HEK293 (cell line): ENCODE data around the gene ZNF573.

ENCODE experiments used
- ATF2 ChIP-seq: fragments of 450-650 bp; formaldehyde crosslinking; IDR thresholded peaks from 2 replicates; pipeline ENCODE4 v1.5.1; 2016; ENCODE audit warnings: missing biosample characterization, missing genetic modification characterization, low read depth
- BCL6B ChIP-seq: fragments of 450-650 bp; formaldehyde crosslinking; IDR thresholded peaks from 2 replicates; pipeline ENCODE4 v1.5.1; 2017; ENCODE audit warnings: missing biosample characterization, missing genetic modification characterization
- GLIS2 ChIP-seq: fragments of 450-650 bp; formaldehyde crosslinking; IDR thresholded peaks from 2 replicates; pipeline ENCODE4 v1.5.1; 2016; ENCODE audit warnings: missing biosample characterization, missing genetic modification characterization
- KLF1 ChIP-seq: fragments of 450-650 bp; formaldehyde crosslinking; IDR thresholded peaks from 2 replicates; pipeline ENCODE4 v1.5.1; 2016; ENCODE audit warnings: missing biosample characterization, missing genetic modification characterization
- MYNN ChIP-seq: fragments of 450-650 bp; formaldehyde crosslinking; IDR thresholded peaks from 2 replicates; pipeline ENCODE4 v1.5.1; 2016; ENCODE audit warnings: missing biosample characterization, missing genetic modification characterization, borderline replicate concordance
- OSR2 ChIP-seq: fragments of 450-650 bp; formaldehyde crosslinking; IDR thresholded peaks from 2 replicates; pipeline ENCODE4 v1.5.1; 2016; ENCODE audit warnings: missing biosample characterization, missing genetic modification characterization
- TCF7L2 ChIP-seq: IDR thresholded peaks from 2 replicates; pipeline ENCODE4 v1.6.1; 2011; ENCODE audit warnings: low read depth, mild to moderate bottlenecking, inconsistent platforms, low read length, moderate library complexity, borderline replicate concordance
- YY2 ChIP-seq: fragments of 450-650 bp; formaldehyde crosslinking; IDR thresholded peaks from 2 replicates; pipeline ENCODE4 v1.5.1; 2016; ENCODE audit warnings: missing biosample characterization, missing genetic modification characterization
- ZBTB1 ChIP-seq: fragments of 450-650 bp; formaldehyde crosslinking; IDR thresholded peaks from 2 replicates; pipeline ENCODE4 v1.5.1; 2016; ENCODE audit warnings: missing biosample characterization, missing genetic modification characterization
- ZBTB21 ChIP-seq: fragments of 450-650 bp; formaldehyde crosslinking; IDR thresholded peaks from 2 replicates; pipeline ENCODE4 v1.5.1; 2017; ENCODE audit warnings: missing biosample characterization, missing genetic modification characterization
- ZFP69B ChIP-seq: fragments of 450-650 bp; formaldehyde crosslinking; IDR thresholded peaks from 2 replicates; pipeline ENCODE4 v1.5.1; 2016; ENCODE audit warnings: missing biosample characterization, missing genetic modification characterization
- ZNF132 ChIP-seq: fragments of 450-650 bp; formaldehyde crosslinking; IDR thresholded peaks from 2 replicates; pipeline ENCODE4 v1.5.1; 2017; ENCODE audit warnings: missing biosample characterization, missing genetic modification characterization, borderline replicate concordance
- ZNF140 ChIP-seq: fragments of 450-650 bp; formaldehyde crosslinking; IDR thresholded peaks from 2 replicates; pipeline ENCODE4 v1.5.1; 2016; ENCODE audit warnings: missing biosample characterization, missing genetic modification characterization
- ZNF146 ChIP-seq: fragments of 450-650 bp; formaldehyde crosslinking; IDR thresholded peaks from 2 replicates; pipeline ENCODE4 v1.5.1; 2016; ENCODE audit warnings: missing biosample characterization, missing genetic modification characterization
- ZNF175 ChIP-seq: fragments of 450-650 bp; formaldehyde crosslinking; IDR thresholded peaks from 2 replicates; pipeline ENCODE4 v1.5.1; 2016; ENCODE audit warnings: missing biosample characterization, missing genetic modification characterization
- ZNF221 ChIP-seq: fragments of 450-650 bp; formaldehyde crosslinking; IDR thresholded peaks from 2 replicates; pipeline ENCODE4 v1.5.1; 2017; ENCODE audit warnings: missing biosample characterization, missing genetic modification characterization, borderline replicate concordance
- ZNF23 ChIP-seq: fragments of 450-650 bp; formaldehyde crosslinking; IDR thresholded peaks from 2 replicates; pipeline ENCODE4 v1.5.1; 2016; ENCODE audit warnings: missing biosample characterization, missing genetic modification characterization, borderline replicate concordance
- ZNF292 ChIP-seq: fragments of 450-650 bp; formaldehyde crosslinking; IDR thresholded peaks from 2 replicates; pipeline ENCODE4 v1.5.1; 2016; ENCODE audit warnings: low read depth, missing biosample characterization, missing genetic modification characterization, borderline replicate concordance
- ZNF324 ChIP-seq: fragments of 450-650 bp; formaldehyde crosslinking; IDR thresholded peaks from 2 replicates; pipeline ENCODE4 v1.5.1; 2016; ENCODE audit warnings: missing biosample characterization, missing genetic modification characterization
- ZNF341 ChIP-seq: fragments of 450-650 bp; formaldehyde crosslinking; IDR thresholded peaks from 2 replicates; pipeline ENCODE4; 2016; ENCODE audit warnings: low read depth, missing biosample characterization, missing genetic modification characterization
- ZNF362 ChIP-seq: fragments of 450-650 bp; formaldehyde crosslinking; IDR thresholded peaks from 2 replicates; pipeline ENCODE4 v1.5.1; 2016; ENCODE audit warnings: missing biosample characterization, missing genetic modification characterization
- ZNF416 ChIP-seq: fragments of 450-650 bp; formaldehyde crosslinking; IDR thresholded peaks from 2 replicates; pipeline ENCODE4 v1.5.1; 2016; ENCODE audit warnings: missing biosample characterization, missing genetic modification characterization
- ZNF433 ChIP-seq: fragments of 450-650 bp; formaldehyde crosslinking; IDR thresholded peaks from 2 replicates; pipeline ENCODE4 v1.5.1; 2016; ENCODE audit warnings: missing biosample characterization, missing genetic modification characterization, low read depth
- ZNF473 ChIP-seq: fragments of 450-650 bp; formaldehyde crosslinking; IDR thresholded peaks from 2 replicates; pipeline ENCODE4 v1.5.1; 2017; ENCODE audit warnings: missing biosample characterization, missing genetic modification characterization
- ZNF544 ChIP-seq: fragments of 450-650 bp; formaldehyde crosslinking; IDR thresholded peaks from 2 replicates; pipeline ENCODE4 v1.5.0; 2017; ENCODE audit warnings: missing biosample characterization, missing genetic modification characterization
- ZNF548 ChIP-seq: fragments of 450-650 bp; formaldehyde crosslinking; IDR thresholded peaks from 2 replicates; pipeline ENCODE4 v1.5.1; 2016; ENCODE audit warnings: missing biosample characterization, missing genetic modification characterization
- ZNF610 ChIP-seq: fragments of 450-650 bp; formaldehyde crosslinking; IDR thresholded peaks from 2 replicates; pipeline ENCODE4 v1.5.1; 2016; ENCODE audit warnings: missing biosample characterization, missing genetic modification characterization, borderline replicate concordance
- ZNF629 ChIP-seq: fragments of 450-650 bp; formaldehyde crosslinking; IDR thresholded peaks from 2 replicates; pipeline ENCODE4 v1.5.1; 2017; ENCODE audit warnings: missing biosample characterization, missing genetic modification characterization
- ZNF660 ChIP-seq: fragments of 450-650 bp; IDR thresholded peaks from 2 replicates; pipeline ENCODE4 v1.5.1; 2018; ENCODE audit warnings: missing biosample characterization, mild to moderate bottlenecking, missing genetic modification characterization
- ZNF777 ChIP-seq: fragments of 450-650 bp; formaldehyde crosslinking; IDR thresholded peaks from 2 replicates; pipeline ENCODE4 v1.5.1; 2017; ENCODE audit warnings: missing biosample characterization, missing genetic modification characterization, borderline replicate concordance
- ZNF785 ChIP-seq: fragments of 450-650 bp; formaldehyde crosslinking; IDR thresholded peaks from 2 replicates; pipeline ENCODE4 v1.5.1; 2016; ENCODE audit warnings: missing biosample characterization, missing genetic modification characterization
- ZNF830 ChIP-seq: fragments of 450-650 bp; IDR thresholded peaks from 2 replicates; pipeline ENCODE4 v1.5.0; 2018; ENCODE audit warnings: missing biosample characterization, missing genetic modification characterization, low read depth, mild to moderate bottlenecking, moderate library complexity
- ZSCAN18 ChIP-seq: fragments of 450-650 bp; formaldehyde crosslinking; IDR thresholded peaks from 2 replicates; pipeline ENCODE4 v1.5.1; 2016; ENCODE audit warnings: missing biosample characterization, missing genetic modification characterization
- TF ChIP-seq, protein P1 (sequence below): fragments of 450-650 bp; formaldehyde crosslinking; IDR thresholded peaks from 2 replicates; pipeline ENCODE4 v1.5.1; 2016; ENCODE audit warnings: missing biosample characterization, missing genetic modification characterization

The ZNF573 gene

DNA sequence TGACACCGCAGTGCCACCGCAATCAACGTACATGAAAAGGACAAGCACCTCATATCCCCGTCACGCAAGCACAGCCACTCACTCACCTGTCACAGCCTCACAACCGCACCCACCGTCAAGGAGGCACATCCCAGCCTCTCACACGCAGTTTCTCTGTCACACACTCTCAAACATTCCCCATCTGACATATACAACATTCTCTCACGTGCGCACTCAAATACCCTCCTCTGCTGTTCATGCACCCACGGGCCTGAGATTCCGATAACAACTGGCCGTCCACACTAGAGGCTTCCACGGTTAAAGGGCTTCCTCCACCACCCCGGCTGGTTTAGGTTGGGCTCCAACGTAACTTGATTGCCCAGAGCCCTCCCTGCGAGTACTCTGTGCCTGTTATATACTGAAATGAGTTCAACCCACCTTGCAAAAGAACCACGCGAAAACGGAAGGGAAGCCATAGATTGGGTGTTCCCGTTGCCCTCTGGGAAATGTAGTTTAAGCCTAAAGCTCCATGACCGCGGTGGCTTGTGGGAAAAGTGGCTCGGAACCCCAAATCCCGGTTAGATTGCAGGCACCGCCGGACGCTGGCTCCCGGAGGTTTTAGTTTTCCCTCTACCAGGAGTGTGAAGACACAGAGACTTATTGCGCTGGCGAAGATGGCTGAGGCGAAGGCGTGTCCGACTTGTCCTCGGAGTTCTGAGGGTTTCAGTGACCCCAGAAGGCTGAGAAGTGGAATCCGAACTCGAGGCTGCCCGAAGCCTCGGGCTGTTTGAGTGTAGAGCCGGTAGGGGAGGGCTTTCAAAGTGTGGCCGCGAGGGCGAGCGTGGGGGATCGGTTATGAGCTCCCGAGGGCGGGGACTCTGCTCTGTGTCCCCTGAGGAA lies at the start of gene ZNF573 (continued):
- TF ChIP-seq ZNF362 (tag by site-specific recombination) (peak; percentile 44; the same call in 1 of the 2 replicates), ATF2 (tag by site-specific recombination) (no peak), ZNF140 (0 out of 2 replicates have a peak, but pooled peaks have one; percentile 2), KLF1 (tag by site-specific recombination) (no peak; the same call in 1 of the 2 replicates), ZNF23 (tag by site-specific recombination) (no peak), TCF7L2 (no peak), ZNF830 (tag by site-specific recombination) (no peak), ZFP69B (tag by site-specific recombination) (peak; percentile 63; the same call in 1 of the 2 replicates), ZNF433 (tag by site-specific recombination) (0 out of 2 replicates have a peak, but pooled peaks have one; percentile 1), ZNF146 (tag by site-specific recombination) (peak; percentile 25; the same call in 1 of the 2 replicates), ZNF777 (tag by site-specific recombination) (peak; percentile 99), ZNF548 (tag by site-specific recombination) (peak; percentile 48; the same call in 1 of the 2 replicates), YY2 (tag by site-specific recombination) (peak; percentile 92), ZBTB21 (tag by site-specific recombination) (peak; percentile 74), ZNF785 (tag by site-specific recombination) (peak; percentile 87), ZNF221 (0 out of 2 replicates have a peak, but pooled peaks have one; percentile 80), ZNF341 (peak; percentile 32; the same call in 1 of the 2 replicates), ZNF292 (tag by site-specific recombination) (no peak), ZNF610 (tag by site-specific recombination) (peak; percentile 84), OSR2 (tag by site-specific recombination) (no peak), MYNN (no peak), ZNF473 (tag by site-specific recombination) (no peak), ZNF544 (no peak), ZNF175 (no peak), ZNF132 (no peak), ZBTB1 (tag by site-specific recombination) (no peak), ZNF324 (tag by site-specific recombination) (peak; percentile 69; the same call in 1 of the 2 replicates), GLIS2 (tag by site-specific recombination) (peak; percentile 70), ZNF629 (tag by site-specific recombination) (peak; percentile 75), ZSCAN18 (tag by site-specific recombination) (peak; percentile 10), BCL6B (tag by site-specific recombination) (no peak; the same call in 1 of the 2 replicates), ZNF660 (peak; percentile 88), ZNF416 (tag by site-specific recombination) (peak; percentile 76; the same call in 1 of the 2 replicates)
- TF ChIP-seq, protein P1, sequence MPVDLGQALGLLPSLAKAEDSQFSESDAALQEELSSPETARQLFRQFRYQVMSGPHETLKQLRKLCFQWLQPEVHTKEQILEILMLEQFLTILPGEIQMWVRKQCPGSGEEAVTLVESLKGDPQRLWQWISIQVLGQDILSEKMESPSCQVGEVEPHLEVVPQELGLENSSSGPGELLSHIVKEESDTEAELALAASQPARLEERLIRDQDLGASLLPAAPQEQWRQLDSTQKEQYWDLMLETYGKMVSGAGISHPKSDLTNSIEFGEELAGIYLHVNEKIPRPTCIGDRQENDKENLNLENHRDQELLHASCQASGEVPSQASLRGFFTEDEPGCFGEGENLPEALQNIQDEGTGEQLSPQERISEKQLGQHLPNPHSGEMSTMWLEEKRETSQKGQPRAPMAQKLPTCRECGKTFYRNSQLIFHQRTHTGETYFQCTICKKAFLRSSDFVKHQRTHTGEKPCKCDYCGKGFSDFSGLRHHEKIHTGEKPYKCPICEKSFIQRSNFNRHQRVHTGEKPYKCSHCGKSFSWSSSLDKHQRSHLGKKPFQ = peak; percentile 95
